ENCODE data around the gene POLD2. TPM values are rescaled to one million over a fixed set of nuclear protein-coding genes. Genes with fewer than 3 reads are reported as not detected.

Gene POLD2
- total RNA-seq, 1 donor from 2014 or later, result 78.0 TPM

GRCh38 chr7:44116789-44117666 lies 6.3 kb downstream of the POLD2 start:
- peaks cover 49% of the 10 kb centered on the region for H3K36me3 ChIP-seq
- no peak for TF ChIP-seq CTCF (IDR thresholded peaks at IDR 0.05; ENCODE audit: borderline replicate concordance)

GRCh38 chr7:44116087-44116788 lies 7.1 kb downstream of the POLD2 start:
- no peak overlapping the region for H3K4me3 ChIP-seq
- peaks cover 43% of the 10 kb centered on the region for H3K36me3 ChIP-seq
- no peaks in the 10 kb centered on the region for H3K27me3 ChIP-seq (ENCODE audit: low read depth)
- intact Hi-C loops (cut with micrococcal nuclease), result no loop called here
- peaks cover 42% of the 10 kb centered on the region for H3K4me1 ChIP-seq
- H3K27ac ChIP-seq (replicated peaks), result no peak overlapping the region
- DNase-seq, result no peak
- no peaks in the 10 kb centered on the region for H3K9me3 ChIP-seq (replicated peaks)
- no peak for TF ChIP-seq CTCF (IDR thresholded peaks at IDR 0.05; ENCODE audit: borderline replicate concordance)

More at GRCh38 chr7:44116789-44117666, 6.3 kb downstream of the POLD2 start:
- Histone ChIP-seq H3K4me1 (peaks cover 50% of the 10 kb centered on the region), H3K9me3 (replicated peaks) (no peaks in the 10 kb centered on the region), H3K27me3 (ENCODE audit: low read depth) (no peaks in the 10 kb centered on the region), H3K4me3 (no peak overlapping the region), H3K27ac (replicated peaks) (no peak overlapping the region)
- no peak for DNase-seq
- intact Hi-C loops (cut with micrococcal nuclease), result no loop called here

- intact Hi-C loops (cut with micrococcal nuclease), result no loop called here
- Histone ChIP-seq H3K36me3 (peaks cover 31% of the 10 kb centered on the region), H3K4me1 (peaks cover 27% of the 10 kb centered on the region), H3K27ac (replicated peaks) (peak overlapping the region; percentile 72), H3K9me3 (replicated peaks) (no peaks in the 10 kb centered on the region), H3K4me3 (no peak overlapping the region), H3K27me3 (ENCODE audit: low read depth) (no peaks in the 10 kb centered on the region)
- TF ChIP-seq CTCF (IDR thresholded peaks at IDR 0.05; ENCODE audit: borderline replicate concordance), result no peak
- DNase-seq, result peak; percentile 69
Observed at GRCh38 chr7:44114586-44115310, 8.6 kb downstream of the POLD2 start.

GRCh38 chr7:44113764-44114354 lies 9.5 kb downstream of the POLD2 start:
- peak overlapping the region; percentile 72 for H3K27ac ChIP-seq (replicated peaks)
- no peak for TF ChIP-seq CTCF (IDR thresholded peaks at IDR 0.05; ENCODE audit: borderline replicate concordance)

More at GRCh38 chr7:44113764-44114354, 9.5 kb downstream of the POLD2 start:
- H3K9me3 ChIP-seq (replicated peaks), result no peaks in the 10 kb centered on the region
- H3K36me3 ChIP-seq, result peaks cover 31% of the 10 kb centered on the region
- DNase-seq, result no peak
- intact Hi-C loops (cut with micrococcal nuclease), result no loop called here
- peaks cover 19% of the 10 kb centered on the region for H3K4me1 ChIP-seq
- H3K4me3 ChIP-seq, result no peak overlapping the region
- H3K27me3 ChIP-seq (ENCODE audit: low read depth), result no peaks in the 10 kb centered on the region

All from left ventricle myocardium inferior (tissue), 1 donor.